ENCODE data around the gene ZMYM5. TPM values are rescaled to one million over a fixed set of nuclear protein-coding genes. Genes with fewer than 3 reads are reported as not detected.

The ZMYM5 gene
- total RNA-seq, 1 donor from 2014 or later: 4.1 TPM

- DNase-seq (ENCODE audit: low read depth): no peak
- H3K4me3 ChIP-seq (ENCODE audit: low read depth, low read length): no peak overlapping the region
- TF ChIP-seq CTCF (conservative IDR thresholded peaks at IDR 0.05; ENCODE audit: low read depth, low read length): no peak
Measured at GRCh38 chr13:19852766-19853165, 10.7 kb downstream of the ZMYM5 start.

GRCh38 chr13:19845758-19846157, 17.7 kb downstream of the ZMYM5 start:
- no peak overlapping the region for H3K4me3 ChIP-seq (ENCODE audit: low read depth, low read length)
- no peak for TF ChIP-seq CTCF (conservative IDR thresholded peaks at IDR 0.05; ENCODE audit: low read depth, low read length)
- DNase-seq (ENCODE audit: low read depth): no peak

GRCh38 chr13:19838865-19839275, 24.6 kb downstream of the ZMYM5 start:
- no peak for DNase-seq (ENCODE audit: low read depth)
- no peak for TF ChIP-seq CTCF (conservative IDR thresholded peaks at IDR 0.05; ENCODE audit: low read depth, low read length)
- H3K4me3 ChIP-seq (ENCODE audit: low read depth, low read length): no peak overlapping the region

- TF ChIP-seq CTCF (conservative IDR thresholded peaks at IDR 0.05; ENCODE audit: low read depth, low read length): no peak
- H3K4me3 ChIP-seq (ENCODE audit: low read depth, low read length): no peak overlapping the region
- DNase-seq (ENCODE audit: low read depth): no peak
Measured at GRCh38 chr13:19836472-19836871, 27.0 kb downstream of the ZMYM5 start.

GRCh38 chr13:19834704-19835103, 28.7 kb downstream of the ZMYM5 start:
- TF ChIP-seq CTCF (conservative IDR thresholded peaks at IDR 0.05; ENCODE audit: low read depth, low read length): no peak
- no peak for DNase-seq (ENCODE audit: low read depth)
- H3K4me3 ChIP-seq (ENCODE audit: low read depth, low read length): no peak overlapping the region

GRCh38 chr13:19822673-19823072, 40.8 kb downstream of the ZMYM5 start:
- TF ChIP-seq CTCF (conservative IDR thresholded peaks at IDR 0.05; ENCODE audit: low read depth, low read length): no peak
- DNase-seq (ENCODE audit: low read depth): no peak
- no peak overlapping the region for H3K4me3 ChIP-seq (ENCODE audit: low read depth, low read length)

- H3K4me3 ChIP-seq (ENCODE audit: low read depth, low read length): no peak overlapping the region
- peak; percentile 69 for TF ChIP-seq CTCF (conservative IDR thresholded peaks at IDR 0.05; ENCODE audit: low read depth, low read length)
- DNase-seq (ENCODE audit: low read depth): no peak
Measured at GRCh38 chr13:19818223-19818842, 45.1 kb downstream of the ZMYM5 start.
